Stimulated activated CD8-positive, alpha-beta memory T cell treated with anti-CD3 and anti-CD28 coated beads, Interleukin-7, amount 100 ng/mL, for 48 hours (primary cell): ENCODE data around the gene MRPL34.
A peak's percentile ranks its signal among the peaks of the same experiment; 100 is the strongest.
"Not testable (repeated sequence)": the region's sequence is repeated elsewhere in the genome, so short reads cannot be mapped to it uniquely, and the experiment has no call there.

Experiments
- DNase-seq, 2 donors: peaks; one replicate each; pipeline ENCODE4 v3.0.0-alpha.2; 2020; ENCODE audit warnings: low read depth in 1 of 2; ENCODE audit errors: extremely low read depth in 1 of 2

The MRPL34 gene

GRCh38 chr19:17305517-17306284, at the start of gene MRPL34:
Gene MRPL34 (plus strand): TSS chr19:17305872. CDS start chr19:17305893, 21 bp downstream.
- DNase-seq: peak; percentile 93 to 96

- DNase-seq: no peak
These were observed 49.5 kb upstream of the MRPL34 start for GRCh38 chr19:17256130-17256529.

- no peak for DNase-seq
These were observed 46.4 kb upstream of the MRPL34 start for GRCh38 chr19:17259118-17259780.

DNA sequence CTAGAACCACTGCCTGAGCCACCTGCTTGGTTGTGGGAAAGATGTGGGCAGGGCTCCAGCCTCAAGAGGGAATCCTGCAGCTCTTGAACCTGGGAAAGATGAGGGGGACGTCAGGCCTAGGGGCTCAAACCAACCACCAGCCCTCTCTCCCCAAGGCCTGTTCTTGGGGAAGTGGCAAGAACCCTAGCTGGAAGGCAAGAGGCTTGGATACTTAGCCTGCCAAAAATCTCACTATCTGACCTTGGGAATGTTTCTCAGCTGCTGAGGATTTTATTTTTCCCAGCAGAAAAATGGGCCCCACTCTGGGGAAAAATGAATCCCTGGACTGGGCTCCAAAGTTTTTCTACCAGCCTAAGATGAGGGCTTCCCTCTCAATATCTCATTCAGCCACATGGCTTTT, 45.7 kb upstream of the MRPL34 start:
- no peak for DNase-seq

DNA sequence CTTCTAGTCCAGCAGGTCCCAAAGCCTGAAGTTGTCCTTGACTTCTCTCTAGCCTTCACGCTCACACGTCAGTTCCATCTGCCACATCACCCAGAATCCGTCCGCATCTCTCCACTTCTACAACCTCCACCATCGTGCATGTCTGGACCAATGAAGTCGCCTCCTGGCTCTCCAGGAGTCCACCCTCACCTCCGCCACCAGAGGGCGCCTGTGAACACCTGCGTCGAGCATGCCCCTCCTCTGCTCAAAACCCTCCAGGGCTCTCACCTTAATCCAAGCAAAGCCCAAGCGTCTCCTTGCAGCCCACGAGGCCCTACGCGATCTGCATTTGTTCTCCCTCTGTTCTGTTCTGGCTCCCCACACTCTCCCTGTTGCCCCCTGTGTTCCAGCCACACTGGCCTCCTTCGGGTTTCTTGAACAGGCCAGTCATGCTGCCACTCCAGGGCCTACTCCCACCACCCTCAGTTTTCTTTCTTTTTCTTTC, 44.8 kb upstream of the MRPL34 start:
- DNase-seq: peak; percentile 66 to 83

GRCh38 chr19:17262557-17262956, 43.1 kb upstream of the MRPL34 start:
- no peak for DNase-seq

GRCh38 chr19:17263712-17264640, 41.7 kb upstream of the MRPL34 start:
- no peak for DNase-seq

DNA sequence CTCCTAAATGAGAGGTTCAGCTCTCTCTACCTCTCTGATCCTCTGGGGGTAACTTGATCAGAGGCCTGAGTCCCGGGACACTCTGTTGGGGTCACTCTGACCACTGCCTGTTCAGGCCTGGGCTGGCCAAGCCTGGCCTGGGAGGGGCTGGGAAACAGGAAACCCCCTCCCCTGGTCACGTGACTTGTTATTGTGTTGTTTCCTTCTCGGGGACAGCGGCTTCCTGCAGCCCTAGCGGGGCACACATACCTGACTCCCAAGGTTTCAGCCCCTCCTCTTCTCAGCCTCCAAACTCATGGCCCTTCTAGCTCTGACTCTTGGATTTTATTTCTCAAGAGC, 41.1 kb upstream of the MRPL34 start, which contains the start of gene USHBP1:
USHBP1 (minus strand) TSS at position 105 of the 339 bp plus-strand sequence. CDS start 446 bp downstream, outside the sequence.
- DNase-seq: no peak

DNA sequence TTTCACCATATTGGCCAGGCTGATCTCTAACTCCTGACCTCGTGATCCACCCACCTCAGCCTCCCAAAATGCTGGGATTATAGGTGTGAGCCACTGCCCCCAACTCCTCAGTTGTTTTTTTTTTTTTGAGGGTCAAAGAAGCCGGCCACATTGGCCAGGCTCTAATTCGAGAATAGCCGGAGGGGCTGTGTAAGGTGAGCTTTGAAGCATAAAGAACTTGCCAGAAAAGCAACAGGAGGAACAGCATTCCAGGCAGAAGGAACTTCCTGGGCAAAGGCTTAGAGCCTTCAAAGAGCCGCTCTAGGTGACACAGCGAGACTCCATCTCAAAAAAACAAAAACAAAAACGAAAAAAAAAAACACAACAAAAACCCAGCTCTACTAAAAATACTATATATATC, 39.6 kb upstream of the MRPL34 start:
- no peak for DNase-seq

DNA sequence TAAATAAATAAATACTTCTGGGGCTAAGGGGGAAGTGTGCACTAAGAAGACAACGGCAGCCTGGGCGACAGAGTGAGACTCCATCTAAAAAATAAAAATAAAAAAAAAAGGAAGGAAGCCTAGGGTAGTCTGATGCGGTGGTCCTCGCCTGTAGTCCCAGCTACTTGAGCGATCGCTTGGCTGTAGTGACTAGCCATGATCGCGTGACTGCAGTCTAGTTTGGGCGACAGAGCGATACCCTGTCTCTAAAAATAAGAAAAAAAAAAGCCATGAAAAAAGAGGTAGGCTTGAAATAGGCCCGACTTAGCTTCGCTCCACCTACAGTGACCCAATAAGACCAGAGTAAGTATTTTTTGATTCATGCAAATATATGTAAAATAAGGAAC, 39.1 kb upstream of the MRPL34 start:
- DNase-seq: no peak

GRCh38 chr19:17266975-17267788, 38.5 kb upstream of the MRPL34 start, which contains the start of gene BABAM1:
Gene BABAM1 (plus strand): TSS chr19:17267443. CDS start chr19:17268807, 1,364 bp downstream.
- peak; percentile 86 to 97 for DNase-seq

- no peak for DNase-seq
These were observed 36.9 kb upstream of the MRPL34 start for GRCh38 chr19:17268754-17269153.

DNA sequence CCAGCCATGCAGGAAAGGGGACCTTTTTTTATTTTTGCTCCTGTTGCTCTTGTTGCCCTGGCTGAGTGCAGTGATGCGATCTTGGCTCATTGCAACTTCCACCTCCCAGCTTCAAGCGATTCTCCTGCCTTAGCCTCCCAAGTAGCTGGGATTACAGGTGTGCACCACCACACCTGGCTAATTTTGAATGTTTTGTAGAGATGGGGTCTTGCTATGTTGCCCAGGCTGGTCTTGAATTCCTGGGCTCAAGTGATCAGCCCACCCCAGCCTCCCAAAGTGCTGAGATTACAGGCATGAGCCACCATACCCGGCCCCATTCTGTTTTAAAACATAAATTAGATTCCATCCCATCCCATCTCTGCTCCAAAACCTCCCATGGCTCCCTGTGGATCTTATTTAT, 30.8 kb upstream of the MRPL34 start:
- not testable (repeated sequence) for DNase-seq

- no peak for DNase-seq
These were observed 30.1 kb upstream of the MRPL34 start for GRCh38 chr19:17275441-17276175.

- no peak for DNase-seq
These were observed 26.2 kb upstream of the MRPL34 start for GRCh38 chr19:17279436-17279835.

DNA sequence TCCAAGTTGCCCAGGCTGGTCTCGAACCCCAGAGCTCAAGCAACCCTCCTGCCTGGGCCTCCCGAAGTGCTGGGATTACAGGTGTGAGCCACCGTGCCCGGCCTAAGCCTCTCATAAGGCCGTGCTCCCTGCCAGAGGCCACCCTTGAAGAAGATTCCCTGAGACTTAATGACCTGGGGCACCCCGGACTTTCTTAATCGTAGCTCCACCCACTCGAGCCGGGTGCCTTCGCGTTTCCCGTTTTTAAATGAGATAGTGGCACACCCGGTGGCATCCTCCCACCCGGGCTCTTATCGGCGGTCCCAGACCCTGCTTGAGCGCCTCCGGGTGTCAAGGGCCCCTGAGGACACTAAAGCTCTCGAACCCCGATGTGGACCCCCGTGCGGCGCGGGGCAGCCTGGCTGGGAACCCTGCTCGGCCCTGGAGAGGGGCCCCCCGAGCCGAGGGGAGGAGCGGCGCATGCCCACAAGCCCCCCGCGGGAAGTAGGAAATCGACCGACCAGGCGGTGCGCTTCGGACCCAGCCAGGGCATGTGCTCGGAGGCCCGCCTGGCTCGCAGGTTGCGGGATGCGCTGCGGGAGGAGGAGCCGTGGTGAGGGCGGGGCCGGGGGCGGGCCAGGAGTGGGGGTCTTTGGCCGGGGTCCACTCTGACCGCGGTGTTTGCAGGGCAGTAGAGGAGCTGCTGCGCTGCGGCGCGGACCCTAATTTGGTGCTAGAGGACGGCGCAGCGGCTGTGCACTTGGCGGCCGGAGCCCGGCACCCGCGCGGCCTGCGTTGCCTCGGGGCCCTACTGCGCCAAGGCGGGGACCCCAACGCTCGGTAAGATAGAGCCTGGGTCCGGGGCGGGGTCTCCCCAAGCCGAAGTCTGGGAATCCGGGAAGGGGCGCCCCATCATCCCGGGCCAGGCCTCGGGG, 24.0 kb upstream of the MRPL34 start, which contains the start of gene ANKLE1:
ANKLE1 (plus strand) TSS at position 511 of the 914 bp plus-strand sequence; CDS start at position 531, 20 bp downstream.
- DNase-seq: peak in 1 of 2 donors; percentile 46

GRCh38 chr19:17282488-17283125, 23.1 kb upstream of the MRPL34 start:
- DNase-seq: peak; percentile 58 to 76

DNA sequence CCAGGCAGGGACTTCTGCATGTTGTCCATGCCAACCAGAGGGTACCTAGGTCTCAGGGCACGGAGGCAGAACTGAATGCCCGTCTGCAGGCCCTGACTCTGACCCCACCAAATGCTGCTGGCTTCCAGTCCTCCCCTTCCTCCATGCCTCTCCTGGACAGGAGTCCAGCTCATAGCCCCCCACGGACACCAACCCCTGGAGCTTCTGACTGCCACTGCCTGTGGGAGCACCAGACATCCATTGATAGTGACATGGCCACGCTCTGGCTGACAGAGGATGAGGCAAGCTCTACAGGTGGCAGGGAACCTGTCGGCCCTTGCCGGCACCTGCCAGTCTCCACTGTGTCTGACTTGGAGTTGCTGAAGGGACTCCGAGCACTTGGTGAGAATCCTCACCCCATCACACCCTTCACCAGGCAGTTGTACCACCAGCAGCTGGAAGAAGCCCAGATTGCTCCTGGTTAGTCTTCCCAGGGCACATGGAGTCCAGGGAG, 22.1 kb upstream of the MRPL34 start:
- no peak for DNase-seq
